Measurements from ENCODE around the gene ATXN7L3.

DNA sequence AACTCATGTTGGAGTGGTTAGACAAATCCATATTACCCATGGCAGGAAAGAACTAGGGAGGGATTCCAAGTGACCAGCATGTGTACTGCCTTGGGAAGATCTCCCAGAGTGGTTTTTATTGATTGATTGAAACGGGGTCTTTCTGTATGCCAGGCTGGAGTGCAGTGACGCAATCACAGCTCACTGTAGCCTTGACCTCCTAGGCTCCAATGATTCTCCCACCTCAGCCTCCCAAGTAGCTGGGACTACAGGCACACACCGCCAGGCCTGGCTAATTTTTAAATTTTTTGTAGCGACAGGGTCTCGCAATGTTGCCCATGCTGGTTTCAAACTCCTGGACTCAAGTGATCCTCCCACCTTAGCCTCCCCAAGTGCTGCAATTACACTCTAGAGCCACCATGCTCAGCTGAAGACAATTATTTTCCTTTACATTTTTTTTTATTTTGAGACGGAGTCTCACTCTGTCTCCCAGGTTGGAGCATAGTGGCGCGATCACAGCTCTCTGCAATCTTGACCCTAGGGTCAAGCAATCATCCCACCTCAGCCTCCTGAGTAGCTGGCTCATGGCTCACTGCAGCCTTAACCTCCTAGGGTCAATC lies 15.4 kb downstream of the ATXN7L3 start:
- TF ChIP-seq, protein P1, sequence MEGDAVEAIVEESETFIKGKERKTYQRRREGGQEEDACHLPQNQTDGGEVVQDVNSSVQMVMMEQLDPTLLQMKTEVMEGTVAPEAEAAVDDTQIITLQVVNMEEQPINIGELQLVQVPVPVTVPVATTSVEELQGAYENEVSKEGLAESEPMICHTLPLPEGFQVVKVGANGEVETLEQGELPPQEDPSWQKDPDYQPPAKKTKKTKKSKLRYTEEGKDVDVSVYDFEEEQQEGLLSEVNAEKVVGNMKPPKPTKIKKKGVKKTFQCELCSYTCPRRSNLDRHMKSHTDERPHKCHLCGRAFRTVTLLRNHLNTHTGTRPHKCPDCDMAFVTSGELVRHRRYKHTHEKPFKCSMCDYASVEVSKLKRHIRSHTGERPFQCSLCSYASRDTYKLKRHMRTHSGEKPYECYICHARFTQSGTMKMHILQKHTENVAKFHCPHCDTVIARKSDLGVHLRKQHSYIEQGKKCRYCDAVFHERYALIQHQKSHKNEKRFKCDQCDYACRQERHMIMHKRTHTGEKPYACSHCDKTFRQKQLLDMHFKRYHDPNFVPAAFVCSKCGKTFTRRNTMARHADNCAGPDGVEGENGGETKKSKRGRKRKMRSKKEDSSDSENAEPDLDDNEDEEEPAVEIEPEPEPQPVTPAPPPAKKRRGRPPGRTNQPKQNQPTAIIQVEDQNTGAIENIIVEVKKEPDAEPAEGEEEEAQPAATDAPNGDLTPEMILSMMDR (IDR thresholded peaks at IDR 0.05; ENCODE audit: borderline replicate concordance, extremely low read depth, low read length, poor library complexity, severe bottlenecking), result no peak
- no peak for TF ChIP-seq EZH2 (IDR thresholded peaks at IDR 0.05; ENCODE audit: borderline replicate concordance, low read depth, low read length, severe bottlenecking)

All from DND-41 (cell line).